HepG2 (cell line): ENCODE results near the gene ARPC1B. TPM values are rescaled to one million over a fixed set of nuclear protein-coding genes. Genes with fewer than 3 reads are reported as not detected.

Experiments
- ATM ChIP-seq: fragments of 450-650 bp; IDR thresholded peaks from 2 replicates; pipeline ENCODE4 v1.7.1; 2017; ENCODE audit warnings: mild to moderate bottlenecking, borderline replicate concordance
- CEBPB ChIP-seq: IDR thresholded peaks from 2 replicates; pipeline ENCODE4 v1.6.1; 2011; ENCODE audit warnings: low read depth, low read length, improper control_type of control experiment, borderline replicate concordance
- DPF2 ChIP-seq: sonication (generic); formaldehyde crosslinking; IDR thresholded peaks from 2 replicates; pipeline ENCODE4 v1.4.0; 2020; ENCODE audit warnings: mild to moderate bottlenecking, low read depth, missing genetic modification reagents, borderline replicate concordance
- EP300 ChIP-seq, 3 experiments: sonication (generic) in 1 of 3; formaldehyde crosslinking in 1 of 3; IDR thresholded peaks; 2 replicates each; pipeline versions ENCODE4 v1.5.1 to v1.6.1; 2011 to 2020; ENCODE audit warnings: low read depth in 2 of 3, low read length in 2 of 3, borderline replicate concordance in 1 of 3, improper control_type of control experiment in 1 of 3, mild to moderate bottlenecking in 1 of 3, missing genetic modification reagents in 1 of 3, moderate library complexity in 1 of 3
- FOXO4 ChIP-seq: sonication (generic); formaldehyde crosslinking; conservative IDR thresholded peaks from 2 replicates; pipeline ENCODE4 v1.8.1; 2023; ENCODE audit warnings: missing genetic modification reagents
- FOXP4 ChIP-seq: sonication (generic); formaldehyde crosslinking; IDR thresholded peaks from 2 replicates; pipeline ENCODE4 v1.4.0; 2020; ENCODE audit warnings: missing genetic modification reagents
- HNRNPLL ChIP-seq: fragments of 200-400 bp; formaldehyde crosslinking; IDR thresholded peaks from 2 replicates; pipeline ENCODE4 v1.6.1; 2017; ENCODE audit warnings: mild to moderate bottlenecking, low read depth, low read length; ENCODE audit not compliant: poor library complexity, severe bottlenecking
- NCOR1 ChIP-seq: fragments of 200-600 bp; sonication (generic); IDR thresholded peaks from 2 replicates; pipeline ENCODE4 v1.7.0; 2017; ENCODE audit warnings: antibody characterized with exemption, low read length, borderline replicate concordance
- SMYD3 ChIP-seq: sonication (generic); formaldehyde crosslinking; IDR thresholded peaks from 2 replicates; pipeline ENCODE4 v1.8.1; 2023; ENCODE audit warnings: mild to moderate bottlenecking, missing genetic modification reagents
- TRIM24 ChIP-seq: sonication (generic); formaldehyde crosslinking; IDR thresholded peaks from 2 replicates; pipeline ENCODE4 v1.8.0; 2022; ENCODE audit warnings: mild to moderate bottlenecking, missing genetic modification reagents
- ZNF30 ChIP-seq: sonication (generic); formaldehyde crosslinking; IDR thresholded peaks from 2 replicates; pipeline ENCODE4 v1.5.0; 2020; ENCODE audit warnings: mild to moderate bottlenecking, missing genetic modification reagents
- ZNF556 ChIP-seq: sonication (generic); formaldehyde crosslinking; IDR thresholded peaks from 2 replicates; pipeline ENCODE4 v1.4.0; 2020; ENCODE audit warnings: mild to moderate bottlenecking, missing genetic modification reagents, borderline replicate concordance
- ZNF616 ChIP-seq: sonication (generic); formaldehyde crosslinking; IDR thresholded peaks from 2 replicates; pipeline ENCODE4 v1.5.0; 2020; ENCODE audit warnings: low read depth, mild to moderate bottlenecking, missing genetic modification reagents
- ZNF768 ChIP-seq: sonication (generic); formaldehyde crosslinking; IDR thresholded peaks from 2 replicates; pipeline ENCODE4 v1.4.0; 2020; ENCODE audit warnings: missing genetic modification reagents
- ZSCAN20 ChIP-seq: sonication (generic); formaldehyde crosslinking; IDR thresholded peaks from 2 replicates; pipeline ENCODE4 v1.4.0; 2020; ENCODE audit warnings: missing genetic modification reagents, mild to moderate bottlenecking, borderline replicate concordance
- polyA plus RNA-seq, 8 experiments: library from polyadenylated mRNA; depleted of rRNA in 3 of 8; stranded (reverse) in 7 of 8; unstranded in 1 of 8; fragments of >200 nt; fragmentation: Illumina TruSeq in 4 of 8; extraction: Trizol in 4 of 8; gene quantifications; 2 replicates each; pipeline versions ENCODE4 v1.2.1 to v1.2.3, GENCODE V29; 2011 to 2016; ENCODE audit warnings: low read depth in 4 of 8, missing spikeins in 1 of 8, mixed read lengths in 1 of 8; ENCODE audit not compliant: insufficient read depth in 1 of 8
- total RNA-seq, 5 experiments: library from RNA; depleted of rRNA; stranded (reverse); fragments of >200 nt; fragmentation: Illumina TruSeq; extraction: Trizol; gene quantifications; 2 replicates each; pipeline ENCODE4 v1.2.3, GENCODE V29; 2016; ENCODE audit warnings: low read depth in 1 of 5
- TF ChIP-seq, protein P1 (sequence below): sonication (generic); formaldehyde crosslinking; IDR thresholded peaks from 2 replicates; pipeline ENCODE4 v1.9.0; 2021; ENCODE audit warnings: missing genetic modification reagents, borderline replicate concordance
- TF ChIP-seq, protein P2 (sequence below): sonication (generic); formaldehyde crosslinking; IDR thresholded peaks from 2 replicates; pipeline ENCODE4 v1.5.0; 2020; ENCODE audit warnings: mild to moderate bottlenecking, missing genetic modification reagents
- TF ChIP-seq, protein P3 (sequence below): sonication (generic); formaldehyde crosslinking; IDR thresholded peaks from 2 replicates; pipeline ENCODE4 v1.4.0; 2020; ENCODE audit warnings: mild to moderate bottlenecking, low read depth, missing genetic modification reagents

ARPC1B gene
- total and polyA plus RNA-seq, 2 of the 13 experiments (the other 11 are each of a cell fraction or from before 2014, with no cell fraction given): 72.9 to 89.1 TPM

- TF ChIP-seq, protein P1, sequence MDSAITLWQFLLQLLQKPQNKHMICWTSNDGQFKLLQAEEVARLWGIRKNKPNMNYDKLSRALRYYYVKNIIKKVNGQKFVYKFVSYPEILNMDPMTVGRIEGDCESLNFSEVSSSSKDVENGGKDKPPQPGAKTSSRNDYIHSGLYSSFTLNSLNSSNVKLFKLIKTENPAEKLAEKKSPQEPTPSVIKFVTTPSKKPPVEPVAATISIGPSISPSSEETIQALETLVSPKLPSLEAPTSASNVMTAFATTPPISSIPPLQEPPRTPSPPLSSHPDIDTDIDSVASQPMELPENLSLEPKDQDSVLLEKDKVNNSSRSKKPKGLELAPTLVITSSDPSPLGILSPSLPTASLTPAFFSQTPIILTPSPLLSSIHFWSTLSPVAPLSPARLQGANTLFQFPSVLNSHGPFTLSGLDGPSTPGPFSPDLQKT (CRISPR knock-in tag): no peak
- TF ChIP-seq EP300 (IDR thresholded peaks at IDR 0.05; ENCODE audit: low read depth in 2 of 2, low read length in 2 of 2) (peak; percentile 41 to 54; a peak in 1 of 4 replicates), EP300 (CRISPR knock-in tag; IDR thresholded peaks at IDR 0.05; ENCODE audit: borderline replicate concordance) (peak; percentile 42; the same call in 1 of the 2 replicates), SMYD3 (CRISPR knock-in tag) (peak; percentile 81), ZNF30 (no peak), CEBPB (peak; percentile 100), FOXO4 (no peak), TRIM24 (CRISPR knock-in tag) (no peak), ZNF616 (CRISPR knock-in tag) (no peak), HNRNPLL (peak; percentile 94), ATM (no peak), ZNF768 (CRISPR knock-in tag) (peak; percentile 43; the same call in 1 of the 2 replicates), ZNF556 (CRISPR knock-in tag) (peak; percentile 43; the same call in 1 of the 2 replicates), DPF2 (CRISPR knock-in tag) (0 out of 2 replicates have a peak, but pooled peaks have one; percentile 17), FOXP4 (CRISPR knock-in tag) (peak; percentile 43; the same call in 1 of the 2 replicates), ZSCAN20 (CRISPR knock-in tag) (no peak), NCOR1 (peak; percentile 60; the same call in 1 of the 2 replicates)
- TF ChIP-seq, protein P2, sequence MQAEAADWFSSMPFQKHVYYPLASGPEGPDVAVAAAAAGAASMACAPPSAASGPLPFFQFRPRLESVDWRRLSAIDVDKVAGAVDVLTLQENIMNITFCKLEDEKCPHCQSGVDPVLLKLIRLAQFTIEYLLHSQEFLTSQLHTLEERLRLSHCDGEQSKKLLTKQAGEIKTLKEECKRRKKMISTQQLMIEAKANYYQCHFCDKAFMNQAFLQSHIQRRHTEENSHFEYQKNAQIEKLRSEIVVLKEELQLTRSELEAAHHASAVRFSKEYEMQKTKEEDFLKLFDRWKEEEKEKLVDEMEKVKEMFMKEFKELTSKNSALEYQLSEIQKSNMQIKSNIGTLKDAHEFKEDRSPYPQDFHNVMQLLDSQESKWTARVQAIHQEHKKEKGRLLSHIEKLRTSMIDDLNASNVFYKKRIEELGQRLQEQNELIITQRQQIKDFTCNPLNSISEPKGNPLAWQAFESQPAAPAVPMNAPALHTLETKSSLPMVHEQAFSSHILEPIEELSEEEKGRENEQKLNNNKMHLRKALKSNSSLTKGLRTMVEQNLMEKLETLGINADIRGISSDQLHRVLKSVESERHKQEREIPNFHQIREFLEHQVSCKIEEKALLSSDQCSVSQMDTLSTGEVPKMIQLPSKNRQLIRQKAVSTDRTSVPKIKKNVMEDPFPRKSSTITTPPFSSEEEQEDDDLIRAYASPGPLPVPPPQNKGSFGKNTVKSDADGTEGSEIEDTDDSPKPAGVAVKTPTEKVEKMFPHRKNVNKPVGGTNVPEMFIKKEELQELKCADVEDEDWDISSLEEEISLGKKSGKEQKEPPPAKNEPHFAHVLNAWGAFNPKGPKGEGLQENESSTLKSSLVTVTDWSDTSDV: peak; percentile 34; the same call in 1 of the 2 replicates
- TF ChIP-seq, protein P3, sequence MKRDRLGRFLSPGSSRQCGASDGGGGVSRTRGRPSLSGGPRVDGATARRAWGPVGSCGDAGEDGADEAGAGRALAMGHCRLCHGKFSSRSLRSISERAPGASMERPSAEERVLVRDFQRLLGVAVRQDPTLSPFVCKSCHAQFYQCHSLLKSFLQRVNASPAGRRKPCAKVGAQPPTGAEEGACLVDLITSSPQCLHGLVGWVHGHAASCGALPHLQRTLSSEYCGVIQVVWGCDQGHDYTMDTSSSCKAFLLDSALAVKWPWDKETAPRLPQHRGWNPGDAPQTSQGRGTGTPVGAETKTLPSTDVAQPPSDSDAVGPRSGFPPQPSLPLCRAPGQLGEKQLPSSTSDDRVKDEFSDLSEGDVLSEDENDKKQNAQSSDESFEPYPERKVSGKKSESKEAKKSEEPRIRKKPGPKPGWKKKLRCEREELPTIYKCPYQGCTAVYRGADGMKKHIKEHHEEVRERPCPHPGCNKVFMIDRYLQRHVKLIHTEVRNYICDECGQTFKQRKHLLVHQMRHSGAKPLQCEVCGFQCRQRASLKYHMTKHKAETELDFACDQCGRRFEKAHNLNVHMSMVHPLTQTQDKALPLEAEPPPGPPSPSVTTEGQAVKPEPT (CRISPR knock-in tag): no peak
Observed at GRCh38 chr7:99408379-99409191, 34.1 kb downstream of the ARPC1B start, which contains the start of the genes BUD31 and PDAP1 (continued).
